Lower leg skin (tissue), 4 donors: ENCODE measurements around the gene EPHA3. TPM values are rescaled to one million over a fixed set of nuclear protein-coding genes. Genes with fewer than 3 reads are reported as not detected.

Experiments used
- DNase-seq, 2 donors: peaks; one replicate each; pipeline ENCODE4 v3.0.0-alpha.2; 2019; ENCODE audit warnings: low spot score in 2 of 2
- H3K4me3 ChIP-seq: fragments of 200-600 bp; sonication (generic); 2 replicates; pipeline ENCODE4 v1.5.1; 2017; ENCODE audit warnings: mild to moderate bottlenecking, low read depth; ENCODE audit not compliant: poor library complexity, severe bottlenecking
- POLR2A ChIP-seq, 2 donors: fragments of 450-650 bp; IDR thresholded peaks; one replicate each; pipeline ENCODE4 v1.6.1; 2016 to 2017; ENCODE audit warnings: antibody characterized with exemption in 2 of 2, mild to moderate bottlenecking in 1 of 2, moderate library complexity in 1 of 2
- WGBS, 2 donors: methylation state at CpG; one replicate each; pipeline ENCODE4 v1.1.5; 2018; 5-methylcytosine and 5-hydroxymethylcytosine counted together
- intact Hi-C: fragments of 100-400 bp; cut with DNase I; formaldehyde crosslinking; loops from one replicate; pipeline ENCODE4 v1.15.0; 2023; ENCODE audit warnings: low total_unique reads
- total RNA-seq, 4 donors: library from RNA; depleted of rRNA; stranded (reverse); fragments of >200 nt; gene quantifications; one replicate each; pipeline ENCODE4 v1.1.0, GENCODE V29; 2016
- TF ChIP-seq, protein P1 (sequence below), 3 donors: fragments of 450-650 bp; IDR thresholded peaks; one replicate each; pipeline ENCODE4 v1.5.1; 2016; ENCODE audit warnings: antibody characterized with exemption in 3 of 3, mild to moderate bottlenecking in 3 of 3, moderate library complexity in 2 of 3

The EPHA3 gene
- total RNA-seq, 4 donors from 2014 or later = 0.30 to 2.8 (median 1.0) TPM

DNA sequence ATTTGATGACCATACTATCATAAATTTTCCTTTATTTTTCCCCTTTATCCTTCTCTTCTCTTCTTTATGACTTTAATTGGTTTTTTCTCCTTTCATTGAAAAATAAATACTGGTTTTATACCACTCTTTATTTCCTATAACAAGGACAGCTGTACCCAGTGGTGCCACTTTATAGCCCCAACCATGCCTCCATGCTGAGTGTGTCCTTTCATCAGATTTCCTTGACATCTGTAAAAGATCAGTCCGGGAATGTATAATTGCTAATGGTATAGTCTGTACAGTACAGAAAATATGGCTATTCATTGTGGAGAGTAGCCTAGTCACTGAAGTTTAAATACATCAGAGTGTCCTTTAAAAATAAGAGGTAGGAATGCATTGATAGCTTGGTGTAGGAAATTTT, 74.6 kb downstream of the EPHA3 start:
- TF ChIP-seq, protein P1, sequence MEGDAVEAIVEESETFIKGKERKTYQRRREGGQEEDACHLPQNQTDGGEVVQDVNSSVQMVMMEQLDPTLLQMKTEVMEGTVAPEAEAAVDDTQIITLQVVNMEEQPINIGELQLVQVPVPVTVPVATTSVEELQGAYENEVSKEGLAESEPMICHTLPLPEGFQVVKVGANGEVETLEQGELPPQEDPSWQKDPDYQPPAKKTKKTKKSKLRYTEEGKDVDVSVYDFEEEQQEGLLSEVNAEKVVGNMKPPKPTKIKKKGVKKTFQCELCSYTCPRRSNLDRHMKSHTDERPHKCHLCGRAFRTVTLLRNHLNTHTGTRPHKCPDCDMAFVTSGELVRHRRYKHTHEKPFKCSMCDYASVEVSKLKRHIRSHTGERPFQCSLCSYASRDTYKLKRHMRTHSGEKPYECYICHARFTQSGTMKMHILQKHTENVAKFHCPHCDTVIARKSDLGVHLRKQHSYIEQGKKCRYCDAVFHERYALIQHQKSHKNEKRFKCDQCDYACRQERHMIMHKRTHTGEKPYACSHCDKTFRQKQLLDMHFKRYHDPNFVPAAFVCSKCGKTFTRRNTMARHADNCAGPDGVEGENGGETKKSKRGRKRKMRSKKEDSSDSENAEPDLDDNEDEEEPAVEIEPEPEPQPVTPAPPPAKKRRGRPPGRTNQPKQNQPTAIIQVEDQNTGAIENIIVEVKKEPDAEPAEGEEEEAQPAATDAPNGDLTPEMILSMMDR (IDR thresholded peaks at IDR 0.05) = no peak
- TF ChIP-seq POLR2A (IDR thresholded peaks at IDR 0.05) = no peak
- no peak overlapping the region for H3K4me3 ChIP-seq
- WGBS, 2 donors = 83 to 93% methylated on average over 1 of the region's 1 CpG
- no peak for DNase-seq
- intact Hi-C loops = no loop called here

DNA sequence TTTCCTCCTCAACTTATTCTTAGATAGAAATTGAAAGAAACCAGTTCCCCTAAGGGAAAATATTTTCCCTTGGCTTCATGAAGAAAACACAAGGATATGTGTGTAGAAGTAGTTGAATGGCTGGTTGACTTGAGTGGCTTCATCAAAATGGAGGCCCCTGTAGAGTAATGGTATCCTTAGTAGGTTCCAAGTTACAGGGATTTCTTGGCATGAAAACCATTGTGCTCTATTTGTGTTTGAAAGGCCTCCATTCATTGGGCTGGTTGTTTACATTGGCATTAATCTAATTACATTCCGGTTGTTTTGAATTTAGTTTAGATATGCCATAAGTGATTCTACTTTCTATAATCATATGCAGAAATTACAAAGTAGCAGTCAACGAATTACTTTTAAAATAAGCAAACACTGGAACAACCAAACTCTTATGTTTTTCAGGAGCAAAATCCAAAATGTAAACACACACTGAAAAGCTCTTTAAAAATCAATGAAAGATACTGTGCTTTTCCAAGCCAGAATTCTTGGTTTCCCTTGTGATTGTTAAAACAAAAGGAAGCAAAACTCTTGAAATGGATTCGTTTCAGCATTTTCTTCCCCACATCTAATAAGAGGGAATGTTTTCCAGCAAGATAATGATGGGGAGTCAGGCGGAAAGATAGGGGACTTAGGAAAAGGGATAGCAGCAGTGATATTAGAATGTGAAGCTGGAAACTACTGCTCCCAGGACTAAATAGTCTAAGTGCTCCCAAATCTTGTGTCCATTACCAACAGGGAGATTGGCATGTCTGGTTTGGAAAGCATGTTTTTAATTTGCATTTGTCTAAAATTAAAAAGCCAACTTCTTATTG, 77.0 kb downstream of the EPHA3 start:
- TF ChIP-seq POLR2A (IDR thresholded peaks at IDR 0.05) = no peak
- TF ChIP-seq, protein P1 (IDR thresholded peaks at IDR 0.05) = no peak
- WGBS, 2 donors = 58 to 62% methylated on average over 4 of the region's 4 CpGs
- DNase-seq = no peak
- intact Hi-C loops = no loop called here
- H3K4me3 ChIP-seq = no peak overlapping the region

DNA sequence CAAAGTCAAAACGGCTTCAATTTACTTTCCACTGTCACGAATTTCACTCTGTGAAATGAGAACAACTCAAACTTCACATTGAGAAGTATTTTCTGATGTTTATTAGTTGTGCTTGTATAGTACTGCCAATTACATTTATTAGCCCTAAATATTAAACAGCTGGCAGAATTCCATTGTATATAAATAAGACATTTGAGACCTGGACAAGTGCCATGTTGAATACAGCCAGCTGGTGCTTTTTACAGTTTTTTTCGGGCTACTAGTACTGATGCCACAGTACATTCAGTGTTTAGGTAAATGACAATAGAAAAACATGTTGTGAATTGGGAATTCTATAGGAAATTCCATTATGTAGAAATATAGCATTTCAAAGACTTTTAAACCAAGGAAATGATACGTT, 79.0 kb downstream of the EPHA3 start:
- 72 to 75% methylated on average over 4 of the region's 4 CpGs for WGBS, 2 donors
- TF ChIP-seq, protein P1 (IDR thresholded peaks at IDR 0.05) = no peak
- no peak for TF ChIP-seq POLR2A (IDR thresholded peaks at IDR 0.05)
- H3K4me3 ChIP-seq = no peak overlapping the region
- no peak for DNase-seq
- intact Hi-C loops = no loop called here

DNA sequence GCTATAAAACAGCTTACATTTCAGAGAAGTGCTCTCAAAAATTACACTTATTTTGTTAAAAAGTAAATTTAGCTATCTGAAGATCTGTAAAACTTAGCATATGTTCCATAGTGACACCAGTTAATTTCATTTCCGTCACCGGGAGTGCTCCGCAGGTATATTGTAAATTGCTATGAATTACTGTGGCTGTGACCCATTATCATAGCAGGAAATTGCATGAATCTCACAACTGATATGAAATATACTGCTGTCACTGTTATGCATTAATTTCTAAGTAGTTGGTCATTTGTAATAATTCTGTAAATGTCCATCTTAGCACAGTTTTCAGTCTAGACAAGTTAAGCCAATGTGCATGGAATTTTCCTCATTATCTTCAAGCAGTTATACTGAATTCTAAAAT, 91.2 kb downstream of the EPHA3 start:
- WGBS, 2 donors = 79 to 80% methylated on average over 3 of the region's 3 CpGs
- H3K4me3 ChIP-seq = no peak overlapping the region
- TF ChIP-seq, protein P1 (IDR thresholded peaks at IDR 0.05) = no peak
- no peak for TF ChIP-seq POLR2A (IDR thresholded peaks at IDR 0.05)
- intact Hi-C loops = no loop called here
- no peak for DNase-seq

DNA sequence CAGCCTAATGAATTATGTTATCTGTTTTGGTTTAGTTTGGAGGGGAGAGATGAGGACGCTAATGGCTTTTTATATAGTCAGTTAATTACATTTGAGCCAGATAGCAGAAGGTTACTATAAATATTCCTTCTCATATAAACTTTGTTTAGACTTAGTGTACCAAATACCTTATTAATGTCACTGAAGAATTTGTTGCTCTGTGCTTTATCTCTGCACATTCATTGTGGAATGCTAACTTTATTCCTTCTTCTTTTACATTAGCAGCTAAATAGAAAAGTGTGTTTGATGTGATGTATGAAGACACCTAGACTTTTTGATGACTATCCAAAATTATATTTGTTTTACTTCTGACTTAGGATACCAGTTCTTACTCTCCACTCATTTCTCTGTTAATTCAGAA, 105.2 kb downstream of the EPHA3 start:
- no peak for TF ChIP-seq POLR2A (IDR thresholded peaks at IDR 0.05)
- TF ChIP-seq, protein P1 (IDR thresholded peaks at IDR 0.05) = no peak
- DNase-seq = no peak
- intact Hi-C loops = no loop called here
- no peak overlapping the region for H3K4me3 ChIP-seq
- 77 to 82% methylated on average over 1 of the region's 1 CpG for WGBS, 2 donors
